Neuronal stem cell (in vitro differentiated cells): Measurements from ENCODE around the gene TANGO6.

Experiments used
- DNase-seq: peaks from one replicate; pipeline ENCODE4 v3.0.0-alpha.2; 2013; ENCODE audit warnings: low spot score
- H2AFZ ChIP-seq: one replicate; pipeline ENCODE4 v1.6.1; 2013; ENCODE audit warnings: mild to moderate bottlenecking, low read length, inconsistent platforms
- H2AK5ac ChIP-seq: 2 replicates; pipeline ENCODE4 v1.6.1; 2013; ENCODE audit warnings: low read depth, mild to moderate bottlenecking, inconsistent platforms, low read length, moderate library complexity, mixed read lengths
- H2BK120ac ChIP-seq: 2 replicates; pipeline ENCODE4 v1.6.1; 2013; ENCODE audit warnings: low read depth, mild to moderate bottlenecking, inconsistent platforms, low read length, moderate library complexity, mixed read lengths
- H2BK12ac ChIP-seq: one replicate; pipeline ENCODE4 v1.6.1; 2013; ENCODE audit warnings: low read length, inconsistent platforms
- H2BK15ac ChIP-seq: 2 replicates; pipeline ENCODE4 v1.6.1; 2013; ENCODE audit warnings: mild to moderate bottlenecking, low read length, inconsistent platforms, mixed read lengths
- H2BK5ac ChIP-seq: one replicate; pipeline ENCODE4 v1.6.1; 2013; ENCODE audit warnings: inconsistent platforms, mild to moderate bottlenecking, low read length, moderate library complexity
- H3K14ac ChIP-seq: one replicate; pipeline ENCODE4 v1.6.1; 2013; ENCODE audit warnings: low read length, inconsistent platforms
- H3K18ac ChIP-seq: 2 replicates; pipeline ENCODE4 v1.6.1; 2013; ENCODE audit warnings: low read length, inconsistent platforms
- H3K23ac ChIP-seq: 2 replicates; pipeline ENCODE4 v1.6.1; 2013; ENCODE audit warnings: low read depth, mild to moderate bottlenecking, mixed read lengths, low read length, inconsistent platforms; ENCODE audit not compliant: poor library complexity
- H3K27ac ChIP-seq: replicated peaks from 3 replicates; pipeline ENCODE4 v1.5.1; 2013; ENCODE audit warnings: low read length, inconsistent platforms
- H3K27me3 ChIP-seq, 3 experiments: 2 replicates each; pipeline ENCODE4 v1.6.1; 2013; ENCODE audit warnings: low read length in 3 of 3, mild to moderate bottlenecking in 2 of 3, inconsistent platforms in 1 of 3, low read depth in 1 of 3, mixed read lengths in 1 of 3, moderate library complexity in 1 of 3; ENCODE audit not compliant: control insufficient read depth in 3 of 3, insufficient read depth in 3 of 3
- H3K36me3 ChIP-seq, 2 donors: replicated peaks in 1 of 2; 2 replicates each; pipeline ENCODE4 v1.6.1; 2013; ENCODE audit warnings: low read length in 2 of 2; ENCODE audit not compliant: control insufficient read depth in 2 of 2, insufficient read depth in 2 of 2
- H3K4ac ChIP-seq: 2 replicates; pipeline ENCODE4 v1.6.1; 2013; ENCODE audit warnings: inconsistent platforms, mild to moderate bottlenecking, low read length, moderate library complexity
- H3K4me1 ChIP-seq, 2 donors: 1 replicate in 1 of 2; 2 replicates in 1 of 2; pipeline ENCODE4 v1.6.1; 2013; ENCODE audit warnings: low read length in 2 of 2, low read depth in 1 of 2; ENCODE audit not compliant: control insufficient read depth in 2 of 2, insufficient read depth in 1 of 2
- H3K4me2 ChIP-seq: one replicate; pipeline ENCODE4 v1.6.1; 2013; ENCODE audit warnings: mild to moderate bottlenecking, low read length, inconsistent platforms; ENCODE audit not compliant: insufficient read depth, poor library complexity, severe bottlenecking
- H3K4me3 ChIP-seq, 2 donors: 2 replicates each; pipeline ENCODE4 v1.5.1; 2013; ENCODE audit warnings: low read length in 2 of 2, mild to moderate bottlenecking in 2 of 2, inconsistent platforms in 1 of 2, moderate library complexity in 1 of 2
- H3K79me1 ChIP-seq: one replicate; pipeline ENCODE4 v1.6.1; 2013; ENCODE audit warnings: low read depth, mild to moderate bottlenecking, inconsistent platforms, low read length, moderate library complexity
- H3K9ac ChIP-seq: one replicate; pipeline ENCODE4 v1.6.1; 2013; ENCODE audit warnings: mild to moderate bottlenecking, low read depth, low read length, inconsistent platforms; ENCODE audit not compliant: poor library complexity
- H3K9me3 ChIP-seq, 2 donors: replicated peaks in 1 of 2; 2 replicates each; pipeline versions ENCODE3 to v1.6.1; 2013; ENCODE audit warnings: low read length in 2 of 2, mild to moderate bottlenecking in 2 of 2, inconsistent platforms in 1 of 2, low read depth in 1 of 2, mixed read lengths in 1 of 2, moderate library complexity in 1 of 2; ENCODE audit not compliant: control insufficient read depth in 2 of 2, insufficient read depth in 1 of 2
- H4K8ac ChIP-seq: one replicate; pipeline ENCODE4 v1.6.1; 2013; ENCODE audit warnings: low read depth, mild to moderate bottlenecking, inconsistent platforms, low read length, moderate library complexity
- H4K91ac ChIP-seq: one replicate; pipeline ENCODE4 v1.6.1; 2013; ENCODE audit warnings: low read length, low read depth, mild to moderate bottlenecking, inconsistent platforms; ENCODE audit not compliant: poor library complexity
- WGBS, 2 donors: extraction: QIAGEN DNeasy Blood & Tissue Kit; methylation state at CpG; one replicate each; pipeline ENCODE4 v1.1.7; 2013; ENCODE audit warnings: missing lambda C conversion rate in 2 of 2, mixed read lengths in 1 of 2; ENCODE audit not compliant: insufficient read length in 2 of 2, insufficient replicate concordance in 1 of 2; ENCODE audit errors: extremely low coverage in 2 of 2; 5-methylcytosine and 5-hydroxymethylcytosine counted together

The TANGO6 gene

DNA sequence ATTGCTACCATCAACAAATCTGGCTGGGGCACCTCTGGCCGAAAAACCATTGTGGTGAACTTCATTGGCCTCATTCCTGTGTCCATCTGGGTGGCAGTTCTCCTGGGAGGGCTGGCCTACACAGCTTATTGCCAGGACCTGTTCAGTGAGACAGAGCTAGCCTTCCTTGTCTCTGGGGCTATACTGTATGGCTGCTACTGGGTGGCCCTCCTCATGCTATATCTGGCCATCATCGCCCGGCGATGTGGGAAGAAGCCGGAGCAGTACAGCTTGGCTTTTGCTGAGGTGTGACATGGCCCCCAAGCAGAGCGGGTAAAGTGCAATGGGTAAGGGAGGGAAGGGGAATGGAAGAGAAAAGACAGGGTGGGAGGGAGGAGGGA, 271.6 kb downstream of the TANGO6 start:
- Histone ChIP-seq H2AK5ac (no peak overlapping the region), H2BK120ac (no peak overlapping the region), H4K91ac (no peak overlapping the region), H3K9me3 (peaks cover 0 to 17% of the 10 kb centered on the region in 2 donors), H3K18ac (no peak overlapping the region), H3K14ac (no peak overlapping the region), H3K4me1 (no peaks in the 10 kb centered on the region), H3K79me1 (peaks cover 9% of the 10 kb centered on the region), H3K4me3 (no peak overlapping the region), H3K9ac (no peak overlapping the region), H3K27ac (no peak overlapping the region), H2BK15ac (no peak overlapping the region), H3K27me3 (no peaks in the 10 kb centered on the region), H3K4me2 (no peak overlapping the region), H2BK12ac (no peak overlapping the region), H4K8ac (no peak overlapping the region), H3K36me3 (peaks cover 68 to 89% of the 10 kb centered on the region in 2 donors), H2AFZ (no peak overlapping the region), H3K4ac (no peak overlapping the region), H2BK5ac (no peak overlapping the region), H3K23ac (no peak overlapping the region)
- no CpG with 5 or more reads among the region's 6 CpGs for WGBS, 2 donors
- DNase-seq, result no peak

DNA sequence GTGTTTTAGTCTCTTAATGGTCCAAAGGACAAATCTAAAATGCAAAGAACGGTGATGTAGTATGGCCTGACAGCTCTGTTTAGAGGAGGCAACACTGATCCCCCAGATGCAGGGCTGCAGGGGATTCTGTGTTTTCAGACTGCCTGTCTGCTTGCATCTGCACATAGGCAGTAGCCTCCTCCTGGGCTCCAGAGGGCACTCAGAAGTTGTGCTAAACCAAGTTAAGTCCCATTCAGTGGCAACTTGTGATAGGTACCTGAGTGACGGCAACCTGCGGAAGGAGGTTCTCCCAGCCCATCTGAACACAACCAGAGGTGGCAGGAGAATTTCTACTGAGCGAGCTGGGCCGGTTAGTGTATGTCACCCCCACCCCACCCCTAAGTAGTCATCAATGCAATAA, 272.0 kb downstream of the TANGO6 start:
- H2BK15ac ChIP-seq, result no peak overlapping the region
- H3K18ac ChIP-seq, result no peak overlapping the region
- no peak overlapping the region for H2BK5ac ChIP-seq
- DNase-seq, result no peak
- H2AK5ac ChIP-seq, result no peak overlapping the region
- H3K27me3 ChIP-seq, result no peaks in the 10 kb centered on the region
- no peak overlapping the region for H3K4me3 ChIP-seq
- no peak overlapping the region for H3K27ac ChIP-seq
- no peak overlapping the region for H2AFZ ChIP-seq
- H3K4ac ChIP-seq, result no peak overlapping the region
- H3K9me3 ChIP-seq, result peaks cover 0 to 17% of the 10 kb centered on the region in 2 donors
- no peak overlapping the region for H2BK12ac ChIP-seq
- H3K14ac ChIP-seq, result no peak overlapping the region
- no peak overlapping the region for H2BK120ac ChIP-seq
- no peaks in the 10 kb centered on the region for H3K4me1 ChIP-seq
- WGBS, 2 donors, result no CpG with 5 or more reads among the region's 5 CpGs
- H3K4me2 ChIP-seq, result no peak overlapping the region
- peaks cover 72 to 90% of the 10 kb centered on the region in 2 donors for H3K36me3 ChIP-seq
- no peak overlapping the region for H4K8ac ChIP-seq
- peaks cover 12% of the 10 kb centered on the region for H3K79me1 ChIP-seq
- H3K23ac ChIP-seq, result no peak overlapping the region
- no peak overlapping the region for H4K91ac ChIP-seq
- H3K9ac ChIP-seq, result no peak overlapping the region

DNA sequence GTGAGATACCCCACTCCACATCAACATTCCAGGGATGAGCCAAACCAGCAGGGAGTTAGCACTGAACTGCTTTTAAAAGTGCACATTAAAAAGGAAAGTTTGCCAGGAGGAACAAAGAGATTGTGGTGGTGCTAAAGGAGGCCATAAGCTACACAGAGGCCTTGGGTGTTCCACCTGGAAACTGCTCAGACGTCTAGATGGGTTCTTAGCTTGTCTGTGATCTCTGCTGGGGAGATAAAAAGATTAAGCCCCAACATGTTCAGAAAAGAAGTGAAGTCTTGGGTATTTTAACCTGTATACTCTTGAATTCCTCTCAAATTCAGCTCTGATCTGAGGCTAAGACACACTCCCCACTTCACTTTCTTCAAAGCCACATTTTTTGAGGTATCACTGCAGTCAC, 272.5 kb downstream of the TANGO6 start:
- no peak overlapping the region for H2BK12ac ChIP-seq
- no peak overlapping the region for H4K91ac ChIP-seq
- H3K36me3 ChIP-seq, result peaks cover 72 to 90% of the 10 kb centered on the region in 2 donors
- no peak overlapping the region for H3K27ac ChIP-seq
- DNase-seq, result no peak
- H4K8ac ChIP-seq, result no peak overlapping the region
- no peak overlapping the region for H2BK5ac ChIP-seq
- H3K14ac ChIP-seq, result no peak overlapping the region
- H3K4me2 ChIP-seq, result no peak overlapping the region
- no peak overlapping the region for H2BK15ac ChIP-seq
- no peak overlapping the region for H3K9ac ChIP-seq
- no CpG with 5 or more reads among the region's 1 CpG for WGBS, 2 donors
- no peaks in the 10 kb centered on the region for H3K27me3 ChIP-seq
- no peak overlapping the region for H3K23ac ChIP-seq
- H3K4me3 ChIP-seq, result no peak overlapping the region
- no peak overlapping the region for H3K4ac ChIP-seq
- H2BK120ac ChIP-seq, result no peak overlapping the region
- peaks cover 13% of the 10 kb centered on the region for H3K79me1 ChIP-seq
- no peak overlapping the region for H3K18ac ChIP-seq
- H3K4me1 ChIP-seq, result no peaks in the 10 kb centered on the region
- H2AFZ ChIP-seq, result no peak overlapping the region
- H3K9me3 ChIP-seq, result peaks cover 0 to 17% of the 10 kb centered on the region in 2 donors
- no peak overlapping the region for H2AK5ac ChIP-seq

DNA sequence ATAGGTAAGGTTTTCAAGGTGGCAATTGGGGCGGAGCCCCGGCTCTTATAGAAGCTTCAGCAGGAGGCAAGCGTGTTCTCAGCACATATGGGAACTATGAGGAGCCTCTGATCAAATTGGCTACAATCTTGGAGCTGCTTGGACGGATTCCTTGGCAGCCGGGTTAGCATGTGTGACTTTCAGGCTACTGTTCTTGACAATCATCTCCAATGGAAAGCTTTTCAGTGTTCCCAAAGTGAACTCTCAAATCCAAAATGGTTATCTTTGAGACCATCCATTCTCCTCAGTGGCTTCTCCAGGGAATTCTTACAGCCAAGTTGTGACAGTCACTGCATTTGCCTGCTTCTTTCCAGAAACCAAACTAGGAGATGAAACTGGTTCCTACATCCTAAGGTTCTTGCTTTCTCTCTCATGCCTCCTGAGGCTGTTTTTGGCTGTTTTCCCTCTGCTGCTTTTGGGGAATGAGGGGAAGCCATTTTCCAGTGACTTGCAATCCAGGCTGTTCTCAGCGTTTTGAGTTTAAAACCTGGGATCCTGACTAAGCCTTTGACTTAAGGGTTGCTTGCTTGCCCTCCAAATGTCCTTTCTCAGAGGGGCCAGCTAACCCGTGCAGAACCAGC, 273.0 kb downstream of the TANGO6 start:
- DNase-seq, result no peak
- no peak overlapping the region for H3K14ac ChIP-seq
- no peak overlapping the region for H3K23ac ChIP-seq
- H2AFZ ChIP-seq, result no peak overlapping the region
- no CpG with 5 or more reads among the region's 7 CpGs for WGBS, 2 donors
- H3K18ac ChIP-seq, result no peak overlapping the region
- H4K91ac ChIP-seq, result no peak overlapping the region
- H3K36me3 ChIP-seq, result peaks cover 74 to 91% of the 10 kb centered on the region in 2 donors
- peaks cover 11% of the 10 kb centered on the region for H3K79me1 ChIP-seq
- no peaks in the 10 kb centered on the region for H3K27me3 ChIP-seq
- H3K27ac ChIP-seq, result no peak overlapping the region
- peaks cover 0 to 17% of the 10 kb centered on the region in 2 donors for H3K9me3 ChIP-seq
- no peaks in the 10 kb centered on the region for H3K4me1 ChIP-seq
- no peak overlapping the region for H2BK120ac ChIP-seq
- H4K8ac ChIP-seq, result no peak overlapping the region
- no peak overlapping the region for H2BK12ac ChIP-seq
- no peak overlapping the region for H2BK15ac ChIP-seq
- H3K4ac ChIP-seq, result no peak overlapping the region
- no peak overlapping the region for H3K4me3 ChIP-seq
- H2AK5ac ChIP-seq, result no peak overlapping the region
- H2BK5ac ChIP-seq, result no peak overlapping the region
- no peak overlapping the region for H3K4me2 ChIP-seq
- no peak overlapping the region for H3K9ac ChIP-seq
